SKM-1 (cell line): ENCODE measurements around the gene PROSER3.
A peak's percentile ranks its signal among the peaks of the same experiment; 100 is the strongest.

Source experiments
- DNase-seq: peaks from one replicate; lab custom pipeline; 2025; ENCODE audit not compliant: unreplicated experiment; lab: John Stamatoyannopoulos, UW

PROSER3 gene

GRCh38 chr19:35757749-35758608 is at the start of gene PROSER3:
Gene PROSER3 (plus strand): TSS chr19:35758176. CDS start chr19:35758216, 40 bp downstream.
- peak; percentile 98 for DNase-seq

- no peak for DNase-seq
These were observed 49.6 kb upstream of the PROSER3 start for GRCh38 chr19:35708391-35708790.

- DNase-seq, result no peak
These were observed 46.9 kb upstream of the PROSER3 start for GRCh38 chr19:35710784-35711723.

GRCh38 chr19:35712567-35713505 is 45.1 kb upstream of the PROSER3 start:
- DNase-seq, result no peak

GRCh38 chr19:35713506-35713850 is 44.5 kb upstream of the PROSER3 start:
- no peak for DNase-seq

GRCh38 chr19:35713904-35714495 is 44.0 kb upstream of the PROSER3 start:
- DNase-seq, result no peak

- DNase-seq, result no peak
These were observed 43.2 kb upstream of the PROSER3 start for GRCh38 chr19:35714601-35715354.

GRCh38 chr19:35715355-35715809 is 42.6 kb upstream of the PROSER3 start:
- no peak for DNase-seq

- no peak for DNase-seq
These were observed 41.8 kb upstream of the PROSER3 start for GRCh38 chr19:35715981-35716800.

GRCh38 chr19:35716801-35717664 is 40.9 kb upstream of the PROSER3 start:
- peak; percentile 95 for DNase-seq

- DNase-seq, result no peak
These were observed 40.2 kb upstream of the PROSER3 start, which contains the start of gene KMT2B for GRCh38 chr19:35717665-35718344. Gene KMT2B (plus strand): TSS chr19:35718003. CDS start chr19:35718019, 16 bp downstream.

GRCh38 chr19:35718345-35719041 is 39.5 kb upstream of the PROSER3 start:
- DNase-seq, result no peak

GRCh38 chr19:35719402-35720162 is 38.4 kb upstream of the PROSER3 start:
- DNase-seq, result no peak

GRCh38 chr19:35720163-35720524 is 37.8 kb upstream of the PROSER3 start:
- no peak for DNase-seq

- DNase-seq, result no peak
These were observed 37.3 kb upstream of the PROSER3 start for GRCh38 chr19:35720648-35721047.

GRCh38 chr19:35721374-35721773 is 36.6 kb upstream of the PROSER3 start:
- no peak for DNase-seq
